ENCODE data around the gene KDM5C. TPM values are rescaled to one million over a fixed set of nuclear protein-coding genes. Genes with fewer than 3 reads are reported as not detected.

The KDM5C gene
- total RNA-seq, 1 experiment from 2014 or later = 112 TPM

- H3K4me3 Mint-ChIP-seq = peak overlapping the region; percentile 27; the same call in 1 of the 2 replicates
- ATAC-seq = peak; percentile 77
- DNase-seq (ENCODE audit: low spot score) = peak; percentile 21
- no peak overlapping the region for H3K27ac Mint-ChIP-seq
- H3K36me3 Mint-ChIP-seq = peaks cover 16% of the 10 kb centered on the region
- TF ChIP-seq ZNF121 (CRISPR knock-in tag; IDR thresholded peaks at IDR 0.05) = peak; percentile 82
- TF ChIP-seq SMAD4 (CRISPR knock-in tag; IDR thresholded peaks at IDR 0.05) = no peak
- POLR2A ChIA-PET = no interaction called here
- H3K4me1 Mint-ChIP-seq = peaks cover 13% of the 10 kb centered on the region
- no peaks in the 10 kb centered on the region for H3K27me3 Mint-ChIP-seq (ENCODE audit: low read depth)
- no peaks in the 10 kb centered on the region for H3K9me3 Mint-ChIP-seq
- CTCF ChIA-PET = interaction anchor here (0.7 to 3.3 kb wide), 6 partner anchors 12 to 226 kb away, joined by 3 to 9 read pairs (median 4); partner anchors contain the start of gene IQSEC2
Measured at GRCh38 chrX:53256446-53257041, 31.5 kb upstream of the KDM5C start.

GRCh38 chrX:53255738-53256191, 30.8 kb upstream of the KDM5C start:
- ChIA-PET CTCF (interaction anchor here (0.7 to 3.3 kb wide), 4 partner anchors 11 to 63 kb away, joined by 4 to 9 read pairs (median 4); partner anchors contain the start of gene IQSEC2), POLR2A (interaction anchor here (0.6 kb wide), 1 partner anchor 18 kb away, joined by 4 read pairs; no protein-coding TSS in a partner anchor)
- DNase-seq (ENCODE audit: low spot score) (no peak), ATAC-seq (no peak)
- no peak overlapping the region for H3K27ac Mint-ChIP-seq
- TF ChIP-seq ZNF396 (CRISPR knock-in tag; IDR thresholded peaks at IDR 0.05; ENCODE audit: borderline replicate concordance) (no peak), TCF7 (CRISPR knock-in tag; IDR thresholded peaks at IDR 0.05; ENCODE audit: low read depth) (no peak), STAT6 (CRISPR knock-in tag; conservative IDR thresholded peaks at IDR 0.05; ENCODE audit: low read depth) (no peak), NR3C1 (CRISPR knock-in tag; conservative IDR thresholded peaks at IDR 0.05; ENCODE audit: low read depth) (no peak), ATF3 (CRISPR knock-in tag; conservative IDR thresholded peaks at IDR 0.05) (no peak), ZMAT4 (CRISPR knock-in tag; IDR thresholded peaks at IDR 0.05) (no peak), CTCF (IDR thresholded peaks at IDR 0.05) (no peak), SMAD4 (CRISPR knock-in tag; IDR thresholded peaks at IDR 0.05) (no peak), ERG (CRISPR knock-in tag; IDR thresholded peaks at IDR 0.05) (no peak), USF2 (CRISPR knock-in tag; IDR thresholded peaks at IDR 0.05) (no peak), PRDM15 (CRISPR knock-in tag; IDR thresholded peaks at IDR 0.05) (no peak), SP1 (CRISPR knock-in tag; conservative IDR thresholded peaks at IDR 0.05) (no peak), E2F4 (CRISPR knock-in tag; IDR thresholded peaks at IDR 0.05; ENCODE audit: borderline replicate concordance, low read depth) (no peak), FOXK1 (CRISPR knock-in tag; IDR thresholded peaks at IDR 0.05) (no peak), JAZF1 (CRISPR knock-in tag; IDR thresholded peaks at IDR 0.05) (no peak), AR (CRISPR knock-in tag; IDR thresholded peaks at IDR 0.05) (no peak), IRF2 (CRISPR knock-in tag; IDR thresholded peaks at IDR 0.05; ENCODE audit: borderline replicate concordance, low read depth) (no peak)
- H3K27me3 Mint-ChIP-seq (ENCODE audit: low read depth) = no peaks in the 10 kb centered on the region
- H3K9me3 Mint-ChIP-seq = no peaks in the 10 kb centered on the region
- no peak overlapping the region for H3K4me3 Mint-ChIP-seq
- H3K4me1 Mint-ChIP-seq = peaks cover 13% of the 10 kb centered on the region
- H3K36me3 Mint-ChIP-seq = peaks cover 16% of the 10 kb centered on the region

All from WTC11 (cell line).